Smooth muscle cell (in vitro differentiated cells): ENCODE results near the gene MBP. TPM values are rescaled to one million over a fixed set of nuclear protein-coding genes. Genes with fewer than 3 reads are reported as not detected.

Experiments used
- DNase-seq: peaks from one replicate; lab custom pipeline; 2025; ENCODE audit not compliant: unreplicated experiment; lab: John Stamatoyannopoulos, UW
- H2AFZ ChIP-seq: fragments of 200-600 bp; sonication (generic); 2 replicates; pipeline ENCODE4 v1.6.0; 2016; ENCODE audit warnings: antibody characterized with exemption, low read depth, mild to moderate bottlenecking
- H3F3A ChIP-seq: fragments of 200-600 bp; sonication (generic); 2 replicates; pipeline ENCODE4 v1.6.0; 2017; ENCODE audit warnings: antibody characterized with exemption, low read depth
- H3K27ac ChIP-seq: fragments of 200-600 bp; sonication (generic); 2 replicates; pipeline ENCODE4 v1.5.1; 2016; ENCODE audit warnings: low read depth, mild to moderate bottlenecking
- H3K27me3 ChIP-seq: fragments of 200-600 bp; sonication (generic); 2 replicates; pipeline ENCODE4 v1.6.1; 2016; ENCODE audit warnings: low read depth, mild to moderate bottlenecking
- H3K36me3 ChIP-seq: fragments of 200-600 bp; sonication (generic); 2 replicates; pipeline ENCODE4 v1.5.1; 2016; ENCODE audit warnings: low read depth
- H3K4me1 ChIP-seq: fragments of 200-600 bp; sonication (generic); 2 replicates; pipeline ENCODE4 v1.5.1; 2016; ENCODE audit warnings: low read depth
- H3K4me2 ChIP-seq: fragments of 200-600 bp; sonication (generic); 2 replicates; pipeline ENCODE4 v1.6.0; 2016; ENCODE audit warnings: mild to moderate bottlenecking
- H3K4me3 ChIP-seq: fragments of 200-600 bp; sonication (generic); 2 replicates; pipeline ENCODE4 v1.5.1; 2016; ENCODE audit warnings: mild to moderate bottlenecking
- H3K79me2 ChIP-seq: fragments of 200-600 bp; sonication (generic); 2 replicates; pipeline ENCODE4 v1.6.0; 2016; ENCODE audit warnings: low read depth, mild to moderate bottlenecking
- H3K9ac ChIP-seq: fragments of 200-600 bp; sonication (generic); 2 replicates; pipeline ENCODE4 v1.6.0; 2016; ENCODE audit warnings: low read depth
- H3K9me3 ChIP-seq: fragments of 200-600 bp; sonication (generic); replicated peaks from 2 replicates; pipeline ENCODE4 v1.5.1; 2016; ENCODE audit warnings: low read depth
- H4K20me1 ChIP-seq: fragments of 200-600 bp; sonication (generic); 2 replicates; pipeline ENCODE4 v1.6.0; 2016; ENCODE audit warnings: low read depth
- CTCF ChIP-seq: fragments of 200-600 bp; sonication (generic); IDR thresholded peaks from 2 replicates; pipeline ENCODE4 v1.5.1; 2017; ENCODE audit warnings: borderline replicate concordance, mild to moderate bottlenecking, antibody characterized with exemption; ENCODE audit not compliant: insufficient read depth, poor library complexity, severe bottlenecking
- WGBS: methylation state at CpG from one replicate; pipeline ENCODE4 v1.1.7; 2016; ENCODE audit warnings: low lambda C conversion rate; 5-methylcytosine and 5-hydroxymethylcytosine counted together
- polyA plus RNA-seq: library from polyadenylated mRNA; unstranded; fragments of >200 nt; fragmentation: Nextera tagmentation; extraction: Ambion mirVana; gene quantifications from 2 replicates; pipeline ENCODE4 v1.2.1, GENCODE V29; 2016
- total RNA-seq: library from RNA; depleted of rRNA; stranded (reverse); fragments of >200 nt; gene quantifications from 2 replicates; pipeline ENCODE4 v1.2.3, GENCODE V29; 2014

Gene MBP
- total and polyA plus RNA-seq, 2 experiments from 2014 or later: 1.4 to 5.1 TPM

- no peak for DNase-seq
- no peak overlapping the region for H3K4me3 ChIP-seq
- H3K9ac ChIP-seq: no peak overlapping the region
- no peaks in the 10 kb centered on the region for H3K79me2 ChIP-seq
- 86% methylated on average over 11 of the region's 11 CpGs for WGBS
- H3K36me3 ChIP-seq: no peaks in the 10 kb centered on the region
- no peak overlapping the region for H3K27ac ChIP-seq
- no peaks in the 10 kb centered on the region for H3K9me3 ChIP-seq
- no peaks in the 10 kb centered on the region for H3K4me1 ChIP-seq
- TF ChIP-seq CTCF: no peak
- no peak overlapping the region for H3K4me2 ChIP-seq
- H3F3A ChIP-seq: no peaks in the 10 kb centered on the region
- no peaks in the 10 kb centered on the region for H4K20me1 ChIP-seq
- H3K27me3 ChIP-seq: no peaks in the 10 kb centered on the region
- no peak overlapping the region for H2AFZ ChIP-seq
These were observed 12.8 kb upstream of the MBP start for GRCh38 chr18:77145364-77145901.

DNA sequence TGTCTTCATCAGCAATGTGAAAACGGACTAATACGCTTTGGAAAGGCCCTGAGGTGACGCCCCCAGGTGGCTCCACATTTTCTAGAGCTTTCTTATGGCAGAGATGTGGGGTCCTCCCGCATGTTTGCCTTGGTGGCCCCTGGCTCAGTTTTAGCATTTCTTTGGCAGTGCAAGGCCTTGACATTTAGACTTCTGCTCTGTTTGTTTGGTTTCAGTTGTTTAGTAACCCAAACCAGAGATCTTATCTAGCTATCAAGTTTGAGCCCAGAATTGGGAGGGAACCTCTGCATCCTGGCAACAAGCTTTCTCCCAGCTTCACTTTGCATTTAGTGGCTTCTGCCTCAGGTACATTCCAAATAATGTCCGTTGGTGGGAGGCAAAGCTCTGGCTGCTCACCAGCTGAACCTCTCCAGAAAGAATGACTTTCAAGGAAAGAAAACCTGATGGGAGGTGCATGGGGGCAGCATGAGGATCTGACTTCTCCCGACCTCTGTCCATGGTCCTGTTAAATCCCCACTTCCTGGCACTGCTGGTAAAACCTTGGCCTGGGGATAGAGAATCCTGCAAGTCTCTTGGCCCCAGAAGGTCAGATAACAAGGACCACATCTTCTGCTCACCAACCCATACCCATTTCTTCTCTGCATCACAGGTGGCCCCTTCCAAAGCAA, 12.0 kb upstream of the MBP start:
- DNase-seq: no peak
- no peak for TF ChIP-seq CTCF
- no peaks in the 10 kb centered on the region for H3K36me3 ChIP-seq

DNA sequence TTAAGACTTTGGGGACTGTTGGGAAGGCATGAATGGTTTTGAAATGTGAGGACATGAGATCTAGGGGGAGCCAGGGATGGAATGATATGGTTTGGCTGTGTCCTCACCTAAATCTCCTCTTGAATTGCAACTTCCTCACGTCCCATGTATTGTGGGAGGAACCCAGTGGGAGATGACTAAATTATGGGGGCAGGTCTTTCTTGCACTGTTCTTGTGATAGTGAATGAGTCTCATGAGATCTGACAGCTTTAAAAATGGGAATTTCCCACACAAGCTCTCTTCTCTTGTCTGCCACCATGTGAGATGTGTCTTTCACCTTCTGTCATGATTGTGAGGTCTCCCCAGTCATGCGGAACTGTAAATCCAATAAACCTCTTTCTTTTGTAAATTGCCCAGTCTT, 11.5 kb upstream of the MBP start:
- H3K27ac ChIP-seq: no peak overlapping the region

More for the DNA sequence above, 12.0 kb upstream of the MBP start:
- Histone ChIP-seq H3K79me2 (no peaks in the 10 kb centered on the region), H4K20me1 (no peaks in the 10 kb centered on the region), H3K4me2 (no peak overlapping the region), H3K4me1 (no peaks in the 10 kb centered on the region), H3K27ac (no peak overlapping the region), H3F3A (no peaks in the 10 kb centered on the region), H3K4me3 (no peak overlapping the region), H3K27me3 (no peaks in the 10 kb centered on the region), H3K9me3 (no peaks in the 10 kb centered on the region), H3K9ac (no peak overlapping the region), H2AFZ (no peak overlapping the region)
- 91% methylated on average over 6 of the region's 6 CpGs for WGBS

More for the DNA sequence above, 11.5 kb upstream of the MBP start:
- Histone ChIP-seq H3K4me3 (no peak overlapping the region), H3K9me3 (no peaks in the 10 kb centered on the region), H4K20me1 (no peaks in the 10 kb centered on the region), H3F3A (no peaks in the 10 kb centered on the region), H3K79me2 (no peaks in the 10 kb centered on the region), H3K4me2 (no peak overlapping the region), H3K9ac (no peak overlapping the region), H2AFZ (no peak overlapping the region), H3K36me3 (no peaks in the 10 kb centered on the region), H3K4me1 (no peaks in the 10 kb centered on the region), H3K27me3 (no peaks in the 10 kb centered on the region)
- WGBS: 91% methylated on average over 2 of the region's 2 CpGs
- no peak for DNase-seq
- no peak for TF ChIP-seq CTCF
